Smooth muscle cell (in vitro differentiated cells): ENCODE results near the gene HDGFL2. TPM values are rescaled to one million over a fixed set of nuclear protein-coding genes. Genes with fewer than 3 reads are reported as not detected.
A peak's percentile ranks its signal among the peaks of the same experiment; 100 is the strongest.

Source experiments
- DNase-seq: peaks from one replicate; lab custom pipeline; 2025; ENCODE audit not compliant: unreplicated experiment; lab: John Stamatoyannopoulos, UW
- H2AFZ ChIP-seq: fragments of 200-600 bp; sonication (generic); 2 replicates; pipeline ENCODE4 v1.6.0; 2016; ENCODE audit warnings: antibody characterized with exemption, low read depth, mild to moderate bottlenecking
- H3F3A ChIP-seq: fragments of 200-600 bp; sonication (generic); 2 replicates; pipeline ENCODE4 v1.6.0; 2017; ENCODE audit warnings: antibody characterized with exemption, low read depth
- H3K27ac ChIP-seq: fragments of 200-600 bp; sonication (generic); 2 replicates; pipeline ENCODE4 v1.5.1; 2016; ENCODE audit warnings: low read depth, mild to moderate bottlenecking
- H3K27me3 ChIP-seq: fragments of 200-600 bp; sonication (generic); 2 replicates; pipeline ENCODE4 v1.6.1; 2016; ENCODE audit warnings: low read depth, mild to moderate bottlenecking
- H3K36me3 ChIP-seq: fragments of 200-600 bp; sonication (generic); 2 replicates; pipeline ENCODE4 v1.5.1; 2016; ENCODE audit warnings: low read depth
- H3K4me1 ChIP-seq: fragments of 200-600 bp; sonication (generic); 2 replicates; pipeline ENCODE4 v1.5.1; 2016; ENCODE audit warnings: low read depth
- H3K4me2 ChIP-seq: fragments of 200-600 bp; sonication (generic); 2 replicates; pipeline ENCODE4 v1.6.0; 2016; ENCODE audit warnings: mild to moderate bottlenecking
- H3K4me3 ChIP-seq: fragments of 200-600 bp; sonication (generic); 2 replicates; pipeline ENCODE4 v1.5.1; 2016; ENCODE audit warnings: mild to moderate bottlenecking
- H3K79me2 ChIP-seq: fragments of 200-600 bp; sonication (generic); 2 replicates; pipeline ENCODE4 v1.6.0; 2016; ENCODE audit warnings: low read depth, mild to moderate bottlenecking
- H3K9ac ChIP-seq: fragments of 200-600 bp; sonication (generic); 2 replicates; pipeline ENCODE4 v1.6.0; 2016; ENCODE audit warnings: low read depth
- H3K9me3 ChIP-seq: fragments of 200-600 bp; sonication (generic); replicated peaks from 2 replicates; pipeline ENCODE4 v1.5.1; 2016; ENCODE audit warnings: low read depth
- H4K20me1 ChIP-seq: fragments of 200-600 bp; sonication (generic); 2 replicates; pipeline ENCODE4 v1.6.0; 2016; ENCODE audit warnings: low read depth
- CTCF ChIP-seq: fragments of 200-600 bp; sonication (generic); IDR thresholded peaks from 2 replicates; pipeline ENCODE4 v1.5.1; 2017; ENCODE audit warnings: borderline replicate concordance, mild to moderate bottlenecking, antibody characterized with exemption; ENCODE audit not compliant: insufficient read depth, poor library complexity, severe bottlenecking
- WGBS: methylation state at CpG from one replicate; pipeline ENCODE4 v1.1.7; 2016; ENCODE audit warnings: low lambda C conversion rate; 5-methylcytosine and 5-hydroxymethylcytosine counted together
- polyA plus RNA-seq: library from polyadenylated mRNA; unstranded; fragments of >200 nt; fragmentation: Nextera tagmentation; extraction: Ambion mirVana; gene quantifications from 2 replicates; pipeline ENCODE4 v1.2.1, GENCODE V29; 2016
- total RNA-seq: library from RNA; depleted of rRNA; stranded (reverse); fragments of >200 nt; gene quantifications from 2 replicates; pipeline ENCODE4 v1.2.3, GENCODE V29; 2014

HDGFL2 gene
- total RNA-seq (27.9 and 37.0 TPM in 2 replicates), polyA plus RNA-seq (89.1 and 94.1 TPM in 2 replicates)

GRCh38 chr19:4472174-4472974, at the start of gene HDGFL2:
HDGFL2 (plus strand) TSS chr19:4472297; CDS start chr19:4472351, 54 bp downstream.
- Histone ChIP-seq H3K9me3 (no peaks in the 10 kb centered on the region), H3F3A (peaks cover 4% of the 10 kb centered on the region), H3K36me3 (no peaks in the 10 kb centered on the region), H3K27ac (peak within 1 kb of the TSS; percentile 77), H3K4me3 (peak within 1 kb of the TSS; percentile 87), H3K4me2 (peak within 1 kb of the TSS; percentile 99), H3K9ac (peak within 1 kb of the TSS; percentile 91), H3K27me3 (no peaks in the 10 kb centered on the region), H3K4me1 (peaks cover 19% of the 10 kb centered on the region), H4K20me1 (peaks cover 19% of the 10 kb centered on the region), H2AFZ (peak within 1 kb of the TSS; percentile 95), H3K79me2 (peaks cover 41% of the 10 kb centered on the region)
- no peak for TF ChIP-seq CTCF
- no peak for DNase-seq
- 2% methylated on average over 29 of the region's 71 CpGs for WGBS

GRCh38 chr19:4423416-4424126, 48.5 kb upstream of the HDGFL2 start:
- no peak overlapping the region for H2AFZ ChIP-seq
- TF ChIP-seq CTCF: no peak
- H3F3A ChIP-seq: no peaks in the 10 kb centered on the region
- H3K4me2 ChIP-seq: no peak overlapping the region
- H3K79me2 ChIP-seq: no peaks in the 10 kb centered on the region
- H3K4me1 ChIP-seq: no peaks in the 10 kb centered on the region
- H3K27me3 ChIP-seq: no peaks in the 10 kb centered on the region
- H3K9ac ChIP-seq: no peak overlapping the region
- 97% methylated on average over 16 of the region's 16 CpGs for WGBS
- DNase-seq: no peak
- no peaks in the 10 kb centered on the region for H3K36me3 ChIP-seq
- H3K9me3 ChIP-seq: no peaks in the 10 kb centered on the region
- H3K27ac ChIP-seq: no peak overlapping the region
- no peak overlapping the region for H3K4me3 ChIP-seq
- no peaks in the 10 kb centered on the region for H4K20me1 ChIP-seq

DNA sequence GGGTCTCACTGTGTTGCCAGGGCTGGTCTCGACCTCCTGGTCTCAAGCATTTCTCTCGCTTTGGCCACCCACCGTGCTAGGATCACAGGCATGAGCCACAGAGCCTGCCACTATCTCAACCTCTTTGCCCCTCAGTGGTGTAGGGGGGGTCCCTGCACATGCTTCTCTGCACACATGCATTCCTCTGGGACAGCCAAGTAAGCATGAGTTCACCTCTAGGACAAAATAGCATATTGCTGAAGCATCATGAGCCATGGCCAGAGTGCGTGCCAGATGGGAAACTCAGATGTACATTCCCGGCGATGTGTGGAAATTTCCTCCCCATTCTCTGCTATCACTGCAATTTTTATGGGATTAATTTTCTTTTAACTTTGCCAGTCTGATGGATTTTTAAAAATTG, 46.6 kb upstream of the HDGFL2 start:
- Histone ChIP-seq H3K4me1 (no peaks in the 10 kb centered on the region), H3K36me3 (no peaks in the 10 kb centered on the region), H3K79me2 (no peaks in the 10 kb centered on the region), H3K9ac (no peak overlapping the region), H3K27ac (no peak overlapping the region), H3K4me3 (no peak overlapping the region), H4K20me1 (no peaks in the 10 kb centered on the region), H2AFZ (no peak overlapping the region), H3K4me2 (no peak overlapping the region), H3K27me3 (no peaks in the 10 kb centered on the region), H3K9me3 (no peaks in the 10 kb centered on the region), H3F3A (no peaks in the 10 kb centered on the region)
- WGBS: 98% methylated on average over 6 of the region's 6 CpGs
- DNase-seq: no peak
- TF ChIP-seq CTCF: no peak
